T-helper 2 cell treated with Interferon-gamma antibody and Interleukin-4, amounts not matched to agents 100 ng/mL and 5 ng/mL, for 36 hours (primary cell): Measurements from ENCODE around the gene SERPINA7. TPM values are rescaled to one million over a fixed set of nuclear protein-coding genes. Genes with fewer than 3 reads are reported as not detected.

Experiments used
- total RNA-seq: library from RNA; stranded (reverse); gene quantifications from 2 replicates; pipeline ENCODE4 v1.2.3, GENCODE V29; 2022

Gene SERPINA7
- total RNA-seq, 1 donor from 2014 or later = not detected

Other genes starting within 250 kb of the SERPINA7 start
- gene NRK, start 216.2 kb downstream of the SERPINA7 start, total RNA-seq = not detected in 2 replicates
- not detected in 2 replicates for gene PWWP3B, start 129.6 kb upstream of the SERPINA7 start, total RNA-seq